Hepatocyte (in vitro differentiated cells): ENCODE results near the gene NYNRIN. TPM values are rescaled to one million over a fixed set of nuclear protein-coding genes. Genes with fewer than 3 reads are reported as not detected.

ENCODE experiments used
- DNase-seq: peaks from one replicate; pipeline ENCODE4 v3.0.0-alpha.2; 2016; ENCODE audit warnings: low spot score
- H2AFZ ChIP-seq: fragments of 200-600 bp; sonication (generic); 2 replicates; pipeline ENCODE4 v1.6.0; 2016; ENCODE audit warnings: antibody characterized with exemption, mild to moderate bottlenecking
- H3K27ac ChIP-seq: fragments of 200-600 bp; sonication (generic); 2 replicates; pipeline ENCODE4 v1.5.1; 2016; ENCODE audit warnings: mild to moderate bottlenecking
- H3K27me3 ChIP-seq: fragments of 200-600 bp; sonication (generic); 2 replicates; pipeline ENCODE4 v1.6.1; 2016
- H3K36me3 ChIP-seq: fragments of 200-600 bp; sonication (generic); replicated peaks from 2 replicates; pipeline ENCODE4 v1.5.1; 2016; ENCODE audit warnings: low read depth; ENCODE audit not compliant: insufficient read depth
- H3K4me1 ChIP-seq: fragments of 200-600 bp; sonication (generic); 2 replicates; pipeline ENCODE4 v1.5.1; 2016; ENCODE audit warnings: mild to moderate bottlenecking, moderate library complexity; ENCODE audit not compliant: insufficient read depth
- H3K4me2 ChIP-seq: fragments of 200-600 bp; sonication (generic); 2 replicates; pipeline ENCODE4 v1.6.0; 2016
- H3K4me3 ChIP-seq: fragments of 200-600 bp; sonication (generic); 2 replicates; pipeline ENCODE4 v1.5.1; 2016; ENCODE audit warnings: mild to moderate bottlenecking
- H3K79me2 ChIP-seq: fragments of 200-600 bp; sonication (generic); 2 replicates; pipeline ENCODE4 v1.6.0; 2017; ENCODE audit warnings: mild to moderate bottlenecking
- H3K9me2 ChIP-seq: fragments of 200-600 bp; sonication (generic); replicated peaks from 2 replicates; pipeline ENCODE4 v1.6.0; 2017; ENCODE audit warnings: mild to moderate bottlenecking; ENCODE audit not compliant: insufficient read depth
- H3K9me3 ChIP-seq: fragments of 200-600 bp; sonication (generic); 2 replicates; pipeline ENCODE4 v1.5.1; 2016; ENCODE audit warnings: low read depth, mild to moderate bottlenecking
- H4K20me1 ChIP-seq: fragments of 200-600 bp; sonication (generic); 2 replicates; pipeline ENCODE4 v1.6.0; 2016; ENCODE audit warnings: mild to moderate bottlenecking; ENCODE audit not compliant: insufficient read depth, poor library complexity, severe bottlenecking
- EZH2 ChIP-seq: fragments of 200-600 bp; sonication (generic); IDR thresholded peaks from 2 replicates; pipeline ENCODE4 v1.6.1; 2016; ENCODE audit warnings: antibody characterized with exemption, mild to moderate bottlenecking, borderline replicate concordance
- EZH2phosphoT487 ChIP-seq: fragments of 200-600 bp; sonication (generic); IDR thresholded peaks from one replicate; pipeline ENCODE4 v1.6.1; 2018; ENCODE audit warnings: antibody characterized with exemption, mild to moderate bottlenecking, low read depth, moderate library complexity; ENCODE audit not compliant: unreplicated experiment, severe bottlenecking
- WGBS: methylation state at CpG from one replicate; pipeline ENCODE4 v1.1.6; 2016; ENCODE audit warnings: low lambda C conversion rate; ENCODE audit errors: missing lambda C conversion rate; 5-methylcytosine and 5-hydroxymethylcytosine counted together
- polyA plus RNA-seq: library from polyadenylated mRNA; unstranded; fragments of >200 nt; fragmentation: Nextera tagmentation; extraction: Ambion mirVana; gene quantifications from 2 replicates; pipeline ENCODE4 v1.2.1, GENCODE V29; 2016
- total RNA-seq: library from RNA; depleted of rRNA; stranded (reverse); fragments of >200 nt; gene quantifications from 2 replicates; pipeline ENCODE4 v1.2.3, GENCODE V29; 2014
- TF ChIP-seq, protein P1 (sequence below): fragments of 200-600 bp; sonication (generic); IDR thresholded peaks from 2 replicates; pipeline ENCODE4 v1.5.1; 2016; ENCODE audit warnings: antibody characterized with exemption, mild to moderate bottlenecking; ENCODE audit not compliant: poor library complexity

NYNRIN gene
- total RNA-seq = 41.7 and 56.5 TPM in 2 replicates
- polyA plus RNA-seq = 34.4 and 34.5 TPM in 2 replicates

DNA sequence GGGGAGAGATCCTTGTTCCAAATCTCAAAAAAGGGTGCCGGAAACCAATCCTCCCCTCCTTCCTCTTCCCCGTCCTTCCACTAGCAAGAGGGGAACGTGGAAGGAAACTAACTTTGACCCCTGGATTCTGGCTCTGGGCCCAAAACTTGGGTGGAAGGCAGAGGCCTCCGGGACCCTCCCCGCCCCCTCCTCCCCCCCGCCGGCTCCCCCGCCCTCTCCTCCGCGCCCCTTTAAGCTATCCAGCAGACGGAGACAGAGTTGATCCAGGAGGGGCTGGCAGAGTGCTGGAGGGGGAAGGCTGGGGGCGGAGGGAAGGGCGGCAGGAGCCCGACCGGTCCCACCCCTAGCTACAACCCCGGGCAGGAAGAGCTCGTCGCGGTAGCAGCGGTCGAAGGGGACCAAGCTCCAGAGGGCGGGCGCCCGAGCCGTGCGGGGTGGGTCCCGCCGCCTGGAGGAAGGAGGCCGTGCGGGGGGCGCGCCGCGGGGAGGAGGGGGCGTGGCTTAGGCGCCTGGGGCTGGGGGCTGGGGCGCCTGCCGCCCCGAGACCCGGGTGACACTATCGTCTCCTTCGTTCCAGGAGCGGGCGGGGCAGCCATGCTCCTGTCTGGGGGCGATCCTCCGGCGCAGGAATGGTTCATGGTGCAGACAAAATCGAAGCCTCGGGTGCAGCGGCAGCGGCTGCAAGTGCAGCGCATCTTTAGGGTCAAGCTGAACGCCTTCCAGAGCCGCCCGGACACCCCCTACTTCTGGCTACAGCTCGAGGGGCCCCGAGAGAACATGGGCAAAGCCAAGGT, at the start of gene NYNRIN:
NYNRIN (plus strand) TSS at position 351 of the 794 bp plus-strand sequence; CDS start at position 595, 244 bp downstream.
- Histone ChIP-seq H3K4me1 (peaks cover 54% of the 10 kb centered on the region), H3K9me2 (no peaks in the 10 kb centered on the region), H3K9me3 (no peaks in the 10 kb centered on the region), H4K20me1 (peaks cover 5% of the 10 kb centered on the region), H3K27me3 (no peaks in the 10 kb centered on the region), H2AFZ (peak within 1 kb of the TSS; percentile 37), H3K36me3 (no peaks in the 10 kb centered on the region), H3K4me2 (peak within 1 kb of the TSS; percentile 92), H3K79me2 (peaks cover 49% of the 10 kb centered on the region), H3K4me3 (peak within 1 kb of the TSS; percentile 60), H3K27ac (peak within 1 kb of the TSS; percentile 95)
- TF ChIP-seq, protein P1, sequence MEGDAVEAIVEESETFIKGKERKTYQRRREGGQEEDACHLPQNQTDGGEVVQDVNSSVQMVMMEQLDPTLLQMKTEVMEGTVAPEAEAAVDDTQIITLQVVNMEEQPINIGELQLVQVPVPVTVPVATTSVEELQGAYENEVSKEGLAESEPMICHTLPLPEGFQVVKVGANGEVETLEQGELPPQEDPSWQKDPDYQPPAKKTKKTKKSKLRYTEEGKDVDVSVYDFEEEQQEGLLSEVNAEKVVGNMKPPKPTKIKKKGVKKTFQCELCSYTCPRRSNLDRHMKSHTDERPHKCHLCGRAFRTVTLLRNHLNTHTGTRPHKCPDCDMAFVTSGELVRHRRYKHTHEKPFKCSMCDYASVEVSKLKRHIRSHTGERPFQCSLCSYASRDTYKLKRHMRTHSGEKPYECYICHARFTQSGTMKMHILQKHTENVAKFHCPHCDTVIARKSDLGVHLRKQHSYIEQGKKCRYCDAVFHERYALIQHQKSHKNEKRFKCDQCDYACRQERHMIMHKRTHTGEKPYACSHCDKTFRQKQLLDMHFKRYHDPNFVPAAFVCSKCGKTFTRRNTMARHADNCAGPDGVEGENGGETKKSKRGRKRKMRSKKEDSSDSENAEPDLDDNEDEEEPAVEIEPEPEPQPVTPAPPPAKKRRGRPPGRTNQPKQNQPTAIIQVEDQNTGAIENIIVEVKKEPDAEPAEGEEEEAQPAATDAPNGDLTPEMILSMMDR = no peak
- TF ChIP-seq EZH2 = no peak
- no peak for TF ChIP-seq EZH2phosphoT487
- peak; percentile 79 for DNase-seq
- 0% methylated on average over 8 of the region's 57 CpGs for WGBS

DNA sequence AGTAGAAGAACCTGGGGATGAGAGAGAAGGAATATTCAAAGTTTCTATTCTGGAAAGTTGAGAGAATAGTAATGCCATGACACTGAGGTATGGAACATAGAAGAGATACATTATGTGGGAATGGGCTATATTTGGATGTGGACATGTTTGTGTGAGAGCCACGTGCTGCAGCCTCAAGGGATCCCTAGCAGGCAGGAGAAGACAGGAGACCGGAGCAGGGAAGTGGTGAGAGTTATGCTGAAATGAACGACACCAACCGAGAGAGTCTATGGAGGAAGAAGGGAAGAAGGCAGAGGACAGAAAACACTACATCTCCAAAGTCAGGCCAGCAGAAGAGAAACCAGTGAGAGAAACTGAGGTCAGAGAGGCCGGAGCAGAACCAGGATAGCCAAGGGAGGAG, 49.1 kb upstream of the NYNRIN start:
- H3K79me2 ChIP-seq = no peaks in the 10 kb centered on the region
- no peak overlapping the region for H3K4me2 ChIP-seq
- 78% methylated on average over 5 of the region's 5 CpGs for WGBS
- no peaks in the 10 kb centered on the region for H3K4me1 ChIP-seq
- H2AFZ ChIP-seq = no peak overlapping the region
- no peak overlapping the region for H3K4me3 ChIP-seq
- DNase-seq = no peak
- H3K27ac ChIP-seq = no peak overlapping the region
- no peaks in the 10 kb centered on the region for H3K36me3 ChIP-seq
- no peaks in the 10 kb centered on the region for H4K20me1 ChIP-seq
- H3K9me2 ChIP-seq = no peaks in the 10 kb centered on the region
- H3K9me3 ChIP-seq = no peaks in the 10 kb centered on the region
- H3K27me3 ChIP-seq = peaks cover 2% of the 10 kb centered on the region
- TF ChIP-seq, protein P1 = no peak
- TF ChIP-seq EZH2phosphoT487 (no peak), EZH2 (no peak)

DNA sequence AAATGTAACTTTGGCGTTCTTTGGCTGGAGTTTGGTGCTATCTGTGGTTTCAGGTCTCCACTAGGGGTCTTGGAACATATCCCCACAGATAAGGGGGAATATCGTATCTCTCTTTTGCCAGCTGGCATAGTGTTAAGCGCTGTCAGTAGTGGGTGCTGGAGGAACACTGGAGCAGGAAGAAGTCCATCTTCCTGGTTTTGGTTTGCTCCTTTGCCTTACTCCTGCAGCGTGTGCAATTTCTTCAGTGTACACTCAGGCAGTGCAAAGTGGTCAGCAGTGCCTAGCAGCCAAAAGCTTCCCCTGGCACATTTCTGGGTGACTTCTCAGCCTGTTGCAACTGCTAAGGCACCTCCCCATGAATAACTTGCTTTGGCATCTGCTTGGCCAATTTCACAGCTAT, 47.3 kb upstream of the NYNRIN start:
- no peak overlapping the region for H2AFZ ChIP-seq

More for the DNA sequence above, 47.3 kb upstream of the NYNRIN start:
- no peaks in the 10 kb centered on the region for H4K20me1 ChIP-seq
- 19% methylated on average over 4 of the region's 4 CpGs for WGBS
- no peak overlapping the region for H3K27ac ChIP-seq
- no peak for DNase-seq
- TF ChIP-seq EZH2 (no peak), EZH2phosphoT487 (no peak)
- TF ChIP-seq, protein P1 = no peak
- no peaks in the 10 kb centered on the region for H3K4me1 ChIP-seq
- no peaks in the 10 kb centered on the region for H3K9me3 ChIP-seq
- peaks cover 2% of the 10 kb centered on the region for H3K27me3 ChIP-seq
- H3K36me3 ChIP-seq = no peaks in the 10 kb centered on the region
- H3K4me3 ChIP-seq = no peak overlapping the region
- no peaks in the 10 kb centered on the region for H3K9me2 ChIP-seq
- no peak overlapping the region for H3K4me2 ChIP-seq
- no peaks in the 10 kb centered on the region for H3K79me2 ChIP-seq
